ENCODE data around the gene FAM135A. TPM values are rescaled to one million over a fixed set of nuclear protein-coding genes. Genes with fewer than 3 reads are reported as not detected.

The FAM135A gene
- total and polyA plus RNA-seq, 10 of the 15 experiments (the other 5 are each of a cell fraction or from before 2014, with no cell fraction given), result 3.9 to 24.5 (median 13.7) TPM

- H3K4me2 ChIP-seq (ENCODE audit: control insufficient read depth, insufficient read depth), result no peak overlapping the region; the same call in 1 of the 2 replicates
- no peaks in the 10 kb centered on the region for H3K27me3 ChIP-seq (replicated peaks in 1 of 2; ENCODE audit: control insufficient read depth in 2 of 2, insufficient read depth in 2 of 2, low read length in 1 of 2)
- ATAC-seq (peak; percentile 67), DNase-seq (ENCODE audit: low read depth, low spot score) (no peak), FAIRE-seq (no peak)
- BruUV-seq (replicated peaks), result no TSS peak
- in situ Hi-C loops (cut with MboI), result no loop called here
- no peak overlapping the region for H3K9ac ChIP-seq (ENCODE audit: control insufficient read depth, insufficient read depth, low read length)
- TF ChIP-seq MTA2 (IDR thresholded peaks at IDR 0.05; ENCODE audit: low read depth) (peak; percentile 64; the same call in 1 of the 2 replicates), DPF2 (IDR thresholded peaks at IDR 0.05) (peak; percentile 31; the same call in 1 of the 2 replicates), MXI1 (IDR thresholded peaks at IDR 0.05; ENCODE audit: low read depth, low read length) (no peak), IKZF2 (IDR thresholded peaks at IDR 0.05) (peak; percentile 73 to 79; a peak in 2 of 4 replicates), ZNF217 (IDR thresholded peaks at IDR 0.05) (peak; percentile 49; the same call in 1 of the 2 replicates), SPI1 (IDR thresholded peaks at IDR 0.05; ENCODE audit: borderline replicate concordance, insufficient read depth, low read depth, low read length) (peak; percentile 79), RELB (IDR thresholded peaks at IDR 0.05; ENCODE audit: low read depth) (peak; percentile 69)
- TF ChIP-seq, protein P1, sequence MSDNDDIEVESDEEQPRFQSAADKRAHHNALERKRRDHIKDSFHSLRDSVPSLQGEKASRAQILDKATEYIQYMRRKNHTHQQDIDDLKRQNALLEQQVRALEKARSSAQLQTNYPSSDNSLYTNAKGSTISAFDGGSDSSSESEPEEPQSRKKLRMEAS (IDR thresholded peaks at IDR 0.05; ENCODE audit: low read depth, low read length), result no peak
- TF ChIP-seq, protein P2, sequence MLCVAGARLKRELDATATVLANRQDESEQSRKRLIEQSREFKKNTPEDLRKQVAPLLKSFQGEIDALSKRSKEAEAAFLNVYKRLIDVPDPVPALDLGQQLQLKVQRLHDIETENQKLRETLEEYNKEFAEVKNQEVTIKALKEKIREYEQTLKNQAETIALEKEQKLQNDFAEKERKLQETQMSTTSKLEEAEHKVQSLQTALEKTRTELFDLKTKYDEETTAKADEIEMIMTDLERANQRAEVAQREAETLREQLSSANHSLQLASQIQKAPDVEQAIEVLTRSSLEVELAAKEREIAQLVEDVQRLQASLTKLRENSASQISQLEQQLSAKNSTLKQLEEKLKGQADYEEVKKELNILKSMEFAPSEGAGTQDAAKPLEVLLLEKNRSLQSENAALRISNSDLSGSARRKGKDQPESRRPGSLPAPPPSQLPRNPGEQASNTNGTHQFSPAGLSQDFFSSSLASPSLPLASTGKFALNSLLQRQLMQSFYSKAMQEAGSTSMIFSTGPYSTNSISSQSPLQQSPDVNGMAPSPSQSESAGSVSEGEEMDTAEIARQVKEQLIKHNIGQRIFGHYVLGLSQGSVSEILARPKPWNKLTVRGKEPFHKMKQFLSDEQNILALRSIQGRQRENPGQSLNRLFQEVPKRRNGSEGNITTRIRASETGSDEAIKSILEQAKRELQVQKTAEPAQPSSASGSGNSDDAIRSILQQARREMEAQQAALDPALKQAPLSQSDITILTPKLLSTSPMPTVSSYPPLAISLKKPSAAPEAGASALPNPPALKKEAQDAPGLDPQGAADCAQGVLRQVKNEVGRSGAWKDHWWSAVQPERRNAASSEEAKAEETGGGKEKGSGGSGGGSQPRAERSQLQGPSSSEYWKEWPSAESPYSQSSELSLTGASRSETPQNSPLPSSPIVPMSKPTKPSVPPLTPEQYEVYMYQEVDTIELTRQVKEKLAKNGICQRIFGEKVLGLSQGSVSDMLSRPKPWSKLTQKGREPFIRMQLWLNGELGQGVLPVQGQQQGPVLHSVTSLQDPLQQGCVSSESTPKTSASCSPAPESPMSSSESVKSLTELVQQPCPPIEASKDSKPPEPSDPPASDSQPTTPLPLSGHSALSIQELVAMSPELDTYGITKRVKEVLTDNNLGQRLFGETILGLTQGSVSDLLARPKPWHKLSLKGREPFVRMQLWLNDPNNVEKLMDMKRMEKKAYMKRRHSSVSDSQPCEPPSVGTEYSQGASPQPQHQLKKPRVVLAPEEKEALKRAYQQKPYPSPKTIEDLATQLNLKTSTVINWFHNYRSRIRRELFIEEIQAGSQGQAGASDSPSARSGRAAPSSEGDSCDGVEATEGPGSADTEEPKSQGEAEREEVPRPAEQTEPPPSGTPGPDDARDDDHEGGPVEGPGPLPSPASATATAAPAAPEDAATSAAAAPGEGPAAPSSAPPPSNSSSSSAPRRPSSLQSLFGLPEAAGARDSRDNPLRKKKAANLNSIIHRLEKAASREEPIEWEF (IDR thresholded peaks at IDR 0.05; ENCODE audit: insufficient replicate concordance, low read depth, low read length), result peak; percentile 24
- TF ChIP-seq, protein P3, sequence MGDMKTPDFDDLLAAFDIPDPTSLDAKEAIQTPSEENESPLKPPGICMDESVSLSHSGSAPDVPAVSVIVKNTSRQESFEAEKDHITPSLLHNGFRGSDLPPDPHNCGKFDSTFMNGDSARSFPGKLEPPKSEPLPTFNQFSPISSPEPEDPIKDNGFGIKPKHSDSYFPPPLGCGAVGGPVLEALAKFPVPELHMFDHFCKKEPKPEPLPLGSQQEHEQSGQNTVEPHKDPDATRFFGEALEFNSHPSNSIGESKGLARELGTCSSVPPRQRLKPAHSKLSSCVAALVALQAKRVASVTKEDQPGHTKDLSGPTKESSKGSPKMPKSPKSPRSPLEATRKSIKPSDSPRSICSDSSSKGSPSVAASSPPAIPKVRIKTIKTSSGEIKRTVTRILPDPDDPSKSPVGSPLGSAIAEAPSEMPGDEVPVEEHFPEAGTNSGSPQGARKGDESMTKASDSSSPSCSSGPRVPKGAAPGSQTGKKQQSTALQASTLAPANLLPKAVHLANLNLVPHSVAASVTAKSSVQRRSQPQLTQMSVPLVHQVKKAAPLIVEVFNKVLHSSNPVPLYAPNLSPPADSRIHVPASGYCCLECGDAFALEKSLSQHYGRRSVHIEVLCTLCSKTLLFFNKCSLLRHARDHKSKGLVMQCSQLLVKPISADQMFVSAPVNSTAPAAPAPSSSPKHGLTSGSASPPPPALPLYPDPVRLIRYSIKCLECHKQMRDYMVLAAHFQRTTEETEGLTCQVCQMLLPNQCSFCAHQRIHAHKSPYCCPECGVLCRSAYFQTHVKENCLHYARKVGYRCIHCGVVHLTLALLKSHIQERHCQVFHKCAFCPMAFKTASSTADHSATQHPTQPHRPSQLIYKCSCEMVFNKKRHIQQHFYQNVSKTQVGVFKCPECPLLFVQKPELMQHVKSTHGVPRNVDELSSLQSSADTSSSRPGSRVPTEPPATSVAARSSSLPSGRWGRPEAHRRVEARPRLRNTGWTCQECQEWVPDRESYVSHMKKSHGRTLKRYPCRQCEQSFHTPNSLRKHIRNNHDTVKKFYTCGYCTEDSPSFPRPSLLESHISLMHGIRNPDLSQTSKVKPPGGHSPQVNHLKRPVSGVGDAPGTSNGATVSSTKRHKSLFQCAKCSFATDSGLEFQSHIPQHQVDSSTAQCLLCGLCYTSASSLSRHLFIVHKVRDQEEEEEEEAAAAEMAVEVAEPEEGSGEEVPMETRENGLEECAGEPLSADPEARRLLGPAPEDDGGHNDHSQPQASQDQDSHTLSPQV (IDR thresholded peaks at IDR 0.05), result peak; percentile 71; the same call in 1 of the 2 replicates
- ChIA-PET CTCF (interaction anchor here (1.0 to 1.8 kb wide), 5 partner anchors 9 to 119 kb away, joined by 3 to 8 read pairs (median 5); no protein-coding TSS in a partner anchor), POLR2A (no interaction called here), SMC1A (ENCODE audit: uncharacterized antibody, unreplicated experiment) (interaction anchor here (0.5 to 1.8 kb wide), 11 partner anchors 11 to 715 kb away, joined by 3 to 5 read pairs (median 3); no protein-coding TSS in a partner anchor), RAD21 (ENCODE audit: unreplicated experiment) (interaction anchor here (1.4 kb wide), 1 partner anchor 17 kb away, joined by 4 read pairs; no protein-coding TSS in a partner anchor)
- H3K79me2 ChIP-seq (ENCODE audit: control insufficient read depth, insufficient read depth, low read length), result no peaks in the 10 kb centered on the region
- no peak overlapping the region for H3K4me3 ChIP-seq
- H2AFZ ChIP-seq (ENCODE audit: control insufficient read depth, low read depth, low read length), result no peak overlapping the region
- H3K27ac ChIP-seq (ENCODE audit: control insufficient read depth, insufficient read depth), result no peak overlapping the region
- peaks cover 13% of the 10 kb centered on the region for H3K4me1 ChIP-seq (ENCODE audit: control insufficient read depth, insufficient read depth, low read length)
- intact Hi-C loops (cut with micrococcal nuclease; ENCODE audit: unreplicated experiment), result no loop called here
- 0 out of 4 replicates have a peak, but pooled peaks cover 0 to 5% of the 10 kb centered on the region in 2 experiments for H3K36me3 ChIP-seq (ENCODE audit: control insufficient read depth in 2 of 2, insufficient read depth in 2 of 2, low read length in 1 of 2)
- no peaks in the 10 kb centered on the region for H4K20me1 ChIP-seq (ENCODE audit: control insufficient read depth, insufficient read depth)
- H3K9me3 ChIP-seq (replicated peaks; ENCODE audit: control insufficient read depth, insufficient read depth, low read length), result no peaks in the 10 kb centered on the region
- 4% methylated on average over 1 of the region's 1 CpG for WGBS (ENCODE audit: insufficient coverage, insufficient replicate concordance, low lambda C conversion rate, missing lambda C conversion rate)
These were observed 124.0 kb downstream of the FAM135A start for GRCh38 chr6:70537266-70537665.

Measured in GM12878 (cell line).